DMS114 treated with DMSO at 0.1 percent for 48 hours (cell line): ENCODE data around the gene PSMA5.
"Not testable (repeated sequence)": the region's sequence is repeated elsewhere in the genome, so short reads cannot be mapped to it uniquely, and the experiment has no call there.

ENCODE experiments used
- DNase-seq: peaks from one replicate; lab custom pipeline; 2025; ENCODE audit not compliant: unreplicated experiment; lab: John Stamatoyannopoulos, UW

Gene PSMA5

GRCh38 chr1:109392788-109393616 is 33.2 kb downstream of the PSMA5 start:
- no peak for DNase-seq

- no peak for DNase-seq
Measured at GRCh38 chr1:109392037-109392787, 34.0 kb downstream of the PSMA5 start.

DNA sequence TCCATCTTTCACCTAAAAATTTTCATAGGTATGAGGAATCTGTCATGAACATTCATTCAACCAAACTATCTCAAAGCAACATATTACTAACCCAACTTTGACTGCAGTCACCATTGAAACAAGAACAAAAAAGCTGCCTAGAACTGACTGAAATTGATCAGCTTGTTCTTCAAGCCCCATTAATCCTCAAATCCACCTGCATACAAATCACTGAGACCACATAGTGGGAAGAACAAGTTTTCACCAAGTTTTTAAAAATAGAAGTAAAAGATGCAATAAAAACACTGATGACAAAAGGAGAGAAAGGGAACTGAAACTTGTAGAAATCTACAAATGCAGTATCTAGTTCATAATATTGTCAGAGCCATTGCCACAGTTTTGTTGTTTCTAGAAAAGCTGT is 34.6 kb downstream of the PSMA5 start:
- no peak for DNase-seq

GRCh38 chr1:109391157-109391556 is 35.1 kb downstream of the PSMA5 start:
- no peak for DNase-seq

GRCh38 chr1:109389638-109390341 is 36.5 kb downstream of the PSMA5 start:
- no peak for DNase-seq

- no peak for DNase-seq
Measured at GRCh38 chr1:109388884-109389637, 37.2 kb downstream of the PSMA5 start.

GRCh38 chr1:109388208-109388711 is 38.0 kb downstream of the PSMA5 start:
- no peak for DNase-seq

DNA sequence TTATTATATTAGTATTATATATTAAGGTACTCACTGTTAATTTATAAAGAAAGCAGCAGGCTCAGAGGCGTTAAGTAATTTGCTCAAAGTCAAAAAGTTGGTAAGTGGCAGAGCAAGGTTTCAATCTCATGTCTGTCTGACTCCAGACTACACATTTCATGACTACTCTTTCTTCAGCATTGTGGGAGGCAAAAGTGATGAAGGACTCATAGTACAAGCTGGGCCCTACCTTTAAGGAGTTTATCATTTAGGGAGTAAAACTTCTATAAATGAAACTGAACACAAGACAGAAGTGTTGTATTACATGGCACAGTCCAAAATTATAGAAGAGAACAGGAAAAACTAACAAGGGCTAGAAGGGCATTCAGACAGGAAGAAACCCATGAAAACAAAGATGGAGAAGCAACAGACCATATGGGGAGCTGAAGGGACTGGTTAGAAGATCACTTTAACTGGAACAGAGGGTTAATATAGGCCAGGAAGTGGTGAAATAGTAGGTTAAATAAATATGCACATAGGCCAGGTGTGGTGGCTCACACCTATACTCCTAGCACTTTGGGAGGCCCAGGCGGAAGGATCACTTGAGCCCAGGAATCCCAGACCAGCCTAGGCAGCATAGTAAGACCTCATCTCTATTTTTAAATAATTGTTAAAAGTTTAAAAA is 40.1 kb downstream of the PSMA5 start:
- DNase-seq, result no peak

DNA sequence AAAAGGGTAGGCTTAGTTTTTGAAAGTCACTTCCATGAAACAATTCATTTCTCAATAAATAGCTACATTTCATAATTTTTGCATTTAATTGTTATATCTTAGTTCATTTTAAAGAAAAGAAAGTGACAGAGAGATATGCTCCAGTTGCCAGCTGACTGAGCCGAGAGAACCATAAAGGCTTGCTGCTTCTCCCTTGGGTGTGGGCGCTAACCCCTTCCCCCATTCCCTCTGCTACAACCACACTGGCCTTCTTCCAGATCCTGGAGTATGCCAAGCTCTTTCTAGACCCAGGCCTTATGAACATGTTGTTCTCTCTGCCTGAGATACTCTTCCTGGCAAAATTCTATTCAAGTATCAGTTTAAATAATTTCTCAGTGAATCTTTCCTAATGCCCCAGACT is 40.8 kb downstream of the PSMA5 start:
- DNase-seq, result no peak

DNA sequence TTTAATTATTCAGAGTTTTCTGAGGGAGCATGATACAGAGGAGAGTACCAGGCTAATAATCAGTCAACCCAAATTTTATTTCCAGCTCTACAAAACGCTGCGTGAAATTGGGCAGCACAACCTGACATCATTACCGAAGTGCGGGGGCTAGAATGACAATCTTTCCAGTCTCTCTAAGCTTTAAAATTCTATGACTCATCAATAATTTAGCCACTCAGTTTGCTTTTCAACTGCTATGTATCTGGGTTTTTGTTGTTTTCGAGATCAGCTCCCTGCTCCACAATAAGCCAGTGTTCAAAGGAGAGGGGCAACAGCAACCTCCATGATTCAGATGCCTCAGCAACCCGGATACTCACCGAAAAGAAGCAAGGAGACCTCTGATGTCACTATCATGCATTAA is 42.4 kb downstream of the PSMA5 start:
- DNase-seq, result no peak

- DNase-seq, result no peak
Measured at GRCh38 chr1:109383087-109383779, 43.0 kb downstream of the PSMA5 start.

- DNase-seq, result no peak
Measured at GRCh38 chr1:109381573-109381972, 44.7 kb downstream of the PSMA5 start.

GRCh38 chr1:109379907-109380306 is 46.3 kb downstream of the PSMA5 start:
- DNase-seq, result no peak

- no peak for DNase-seq
Measured at GRCh38 chr1:109379422-109379821, 46.8 kb downstream of the PSMA5 start.

GRCh38 chr1:109377698-109378097 is 48.5 kb downstream of the PSMA5 start:
- DNase-seq, result no peak

GRCh38 chr1:109373696-109374095 is 52.6 kb downstream of the PSMA5 start:
- not testable (repeated sequence) for DNase-seq

- no peak for DNase-seq
Measured at GRCh38 chr1:109373126-109373525, 53.1 kb downstream of the PSMA5 start.

DNA sequence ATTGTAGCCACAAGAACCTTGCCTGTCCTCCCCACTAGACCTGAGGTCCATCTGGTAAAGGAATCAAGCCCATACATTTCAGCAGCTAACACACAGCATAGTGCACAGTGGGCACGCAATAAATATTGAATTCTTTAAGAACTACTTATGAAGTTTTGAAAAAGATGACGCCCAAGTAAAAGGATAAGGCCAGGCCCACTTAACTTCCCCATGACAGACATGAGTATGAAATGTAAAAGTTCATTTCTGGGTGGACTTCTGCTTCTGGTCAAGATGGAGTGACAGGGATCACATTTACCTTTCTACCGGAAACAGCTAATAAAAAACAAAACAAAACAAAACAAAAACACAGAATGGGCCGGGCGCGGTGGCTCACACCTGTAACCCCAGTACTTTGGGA is 54.0 kb downstream of the PSMA5 start:
- DNase-seq, result no peak

DNA sequence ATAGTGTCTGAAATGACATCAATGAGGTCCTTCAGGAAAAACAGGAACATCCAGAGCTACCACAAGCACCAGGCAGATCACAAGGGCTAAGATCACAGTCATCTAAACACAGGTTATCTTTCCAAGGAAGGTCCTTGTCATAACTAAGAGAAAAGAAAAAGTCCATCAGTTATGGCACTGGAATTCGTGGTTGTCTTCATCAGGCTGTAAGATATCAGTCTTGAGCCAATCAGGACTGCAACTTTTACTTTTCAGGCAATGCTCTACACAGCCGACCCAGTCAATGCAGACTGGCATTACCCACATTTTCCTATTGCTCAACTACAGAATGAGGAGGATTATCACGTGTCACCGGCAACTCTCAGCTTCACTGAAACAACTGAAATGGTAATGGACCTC is 54.9 kb downstream of the PSMA5 start:
- no peak for DNase-seq
